ENCODE measurements around the gene AIFM2.

DNA sequence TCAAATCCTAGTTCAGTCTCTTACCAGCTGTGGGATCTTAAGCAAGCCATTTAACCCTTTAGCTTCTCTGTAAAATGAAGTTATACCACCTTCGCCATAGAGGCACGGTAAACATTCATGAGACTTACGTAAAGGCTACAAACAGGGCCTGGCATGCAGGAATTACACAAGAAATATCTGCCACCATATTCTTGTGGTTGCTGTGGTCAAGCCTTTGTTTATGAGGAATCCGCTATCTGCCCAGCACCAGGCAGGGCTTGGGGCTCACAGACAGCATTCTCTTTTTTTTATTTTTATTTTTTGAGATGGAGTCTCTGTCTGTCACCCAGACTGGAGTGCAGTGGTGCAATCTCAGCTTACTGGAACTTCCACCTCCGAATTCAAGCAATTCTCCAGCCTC, 9.9 kb downstream of the AIFM2 start:
- no peak for TF ChIP-seq EP300 (IDR thresholded peaks at IDR 0.05; ENCODE audit: borderline replicate concordance in 1 of 2, control insufficient read depth in 1 of 2, low read depth in 2 of 2, low read length in 2 of 2)
- no peak for TF ChIP-seq POLR2A (IDR thresholded peaks at IDR 0.05; ENCODE audit: low read depth, low read length)
- TF ChIP-seq, protein P1, sequence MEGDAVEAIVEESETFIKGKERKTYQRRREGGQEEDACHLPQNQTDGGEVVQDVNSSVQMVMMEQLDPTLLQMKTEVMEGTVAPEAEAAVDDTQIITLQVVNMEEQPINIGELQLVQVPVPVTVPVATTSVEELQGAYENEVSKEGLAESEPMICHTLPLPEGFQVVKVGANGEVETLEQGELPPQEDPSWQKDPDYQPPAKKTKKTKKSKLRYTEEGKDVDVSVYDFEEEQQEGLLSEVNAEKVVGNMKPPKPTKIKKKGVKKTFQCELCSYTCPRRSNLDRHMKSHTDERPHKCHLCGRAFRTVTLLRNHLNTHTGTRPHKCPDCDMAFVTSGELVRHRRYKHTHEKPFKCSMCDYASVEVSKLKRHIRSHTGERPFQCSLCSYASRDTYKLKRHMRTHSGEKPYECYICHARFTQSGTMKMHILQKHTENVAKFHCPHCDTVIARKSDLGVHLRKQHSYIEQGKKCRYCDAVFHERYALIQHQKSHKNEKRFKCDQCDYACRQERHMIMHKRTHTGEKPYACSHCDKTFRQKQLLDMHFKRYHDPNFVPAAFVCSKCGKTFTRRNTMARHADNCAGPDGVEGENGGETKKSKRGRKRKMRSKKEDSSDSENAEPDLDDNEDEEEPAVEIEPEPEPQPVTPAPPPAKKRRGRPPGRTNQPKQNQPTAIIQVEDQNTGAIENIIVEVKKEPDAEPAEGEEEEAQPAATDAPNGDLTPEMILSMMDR (IDR thresholded peaks at IDR 0.05 in 2 of 3, conservative IDR thresholded peaks at IDR 0.05 in 1 of 3; ENCODE audit: control insufficient read depth in 2 of 3, extremely low read depth in 1 of 3, insufficient read depth in 1 of 3, low read depth in 3 of 3, low read length in 3 of 3) = no peak
- TF ChIP-seq, protein P2, sequence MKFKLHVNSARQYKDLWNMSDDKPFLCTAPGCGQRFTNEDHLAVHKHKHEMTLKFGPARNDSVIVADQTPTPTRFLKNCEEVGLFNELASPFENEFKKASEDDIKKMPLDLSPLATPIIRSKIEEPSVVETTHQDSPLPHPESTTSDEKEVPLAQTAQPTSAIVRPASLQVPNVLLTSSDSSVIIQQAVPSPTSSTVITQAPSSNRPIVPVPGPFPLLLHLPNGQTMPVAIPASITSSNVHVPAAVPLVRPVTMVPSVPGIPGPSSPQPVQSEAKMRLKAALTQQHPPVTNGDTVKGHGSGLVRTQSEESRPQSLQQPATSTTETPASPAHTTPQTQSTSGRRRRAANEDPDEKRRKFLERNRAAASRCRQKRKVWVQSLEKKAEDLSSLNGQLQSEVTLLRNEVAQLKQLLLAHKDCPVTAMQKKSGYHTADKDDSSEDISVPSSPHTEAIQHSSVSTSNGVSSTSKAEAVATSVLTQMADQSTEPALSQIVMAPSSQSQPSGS (IDR thresholded peaks at IDR 0.05; ENCODE audit: low read length) = no peak
- TF ChIP-seq ZSCAN29 (IDR thresholded peaks at IDR 0.05) = no peak
- no peak for TF ChIP-seq RELA (IDR thresholded peaks at IDR 0.05; ENCODE audit: borderline replicate concordance, partially characterized antibody)
- no peak for TF ChIP-seq NR2C2 (IDR thresholded peaks at IDR 0.05; ENCODE audit: borderline replicate concordance, control insufficient read depth, insufficient read length, low read depth)
- no peak for TF ChIP-seq BCL11A (IDR thresholded peaks at IDR 0.05; ENCODE audit: low read depth, low read length)
- TF ChIP-seq, protein P3, sequence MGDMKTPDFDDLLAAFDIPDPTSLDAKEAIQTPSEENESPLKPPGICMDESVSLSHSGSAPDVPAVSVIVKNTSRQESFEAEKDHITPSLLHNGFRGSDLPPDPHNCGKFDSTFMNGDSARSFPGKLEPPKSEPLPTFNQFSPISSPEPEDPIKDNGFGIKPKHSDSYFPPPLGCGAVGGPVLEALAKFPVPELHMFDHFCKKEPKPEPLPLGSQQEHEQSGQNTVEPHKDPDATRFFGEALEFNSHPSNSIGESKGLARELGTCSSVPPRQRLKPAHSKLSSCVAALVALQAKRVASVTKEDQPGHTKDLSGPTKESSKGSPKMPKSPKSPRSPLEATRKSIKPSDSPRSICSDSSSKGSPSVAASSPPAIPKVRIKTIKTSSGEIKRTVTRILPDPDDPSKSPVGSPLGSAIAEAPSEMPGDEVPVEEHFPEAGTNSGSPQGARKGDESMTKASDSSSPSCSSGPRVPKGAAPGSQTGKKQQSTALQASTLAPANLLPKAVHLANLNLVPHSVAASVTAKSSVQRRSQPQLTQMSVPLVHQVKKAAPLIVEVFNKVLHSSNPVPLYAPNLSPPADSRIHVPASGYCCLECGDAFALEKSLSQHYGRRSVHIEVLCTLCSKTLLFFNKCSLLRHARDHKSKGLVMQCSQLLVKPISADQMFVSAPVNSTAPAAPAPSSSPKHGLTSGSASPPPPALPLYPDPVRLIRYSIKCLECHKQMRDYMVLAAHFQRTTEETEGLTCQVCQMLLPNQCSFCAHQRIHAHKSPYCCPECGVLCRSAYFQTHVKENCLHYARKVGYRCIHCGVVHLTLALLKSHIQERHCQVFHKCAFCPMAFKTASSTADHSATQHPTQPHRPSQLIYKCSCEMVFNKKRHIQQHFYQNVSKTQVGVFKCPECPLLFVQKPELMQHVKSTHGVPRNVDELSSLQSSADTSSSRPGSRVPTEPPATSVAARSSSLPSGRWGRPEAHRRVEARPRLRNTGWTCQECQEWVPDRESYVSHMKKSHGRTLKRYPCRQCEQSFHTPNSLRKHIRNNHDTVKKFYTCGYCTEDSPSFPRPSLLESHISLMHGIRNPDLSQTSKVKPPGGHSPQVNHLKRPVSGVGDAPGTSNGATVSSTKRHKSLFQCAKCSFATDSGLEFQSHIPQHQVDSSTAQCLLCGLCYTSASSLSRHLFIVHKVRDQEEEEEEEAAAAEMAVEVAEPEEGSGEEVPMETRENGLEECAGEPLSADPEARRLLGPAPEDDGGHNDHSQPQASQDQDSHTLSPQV (IDR thresholded peaks at IDR 0.05) = no peak
- TF ChIP-seq CBX3 (IDR thresholded peaks at IDR 0.05; ENCODE audit: borderline replicate concordance, low read depth) = no peak
- TF ChIP-seq SIN3A (IDR thresholded peaks at IDR 0.05; ENCODE audit: low read depth, low read length) = no peak
- TF ChIP-seq CEBPB (IDR thresholded peaks at IDR 0.05; ENCODE audit: borderline replicate concordance in 1 of 2, low read depth in 2 of 2, low read length in 2 of 2) = no peak
- TF ChIP-seq POLR2AphosphoS5 (IDR thresholded peaks at IDR 0.05; ENCODE audit: low read length) = no peak

Data from GM12878 (cell line).